Skin of body (tissue), 2 donors: ENCODE measurements around the gene TSPAN14. TPM values are rescaled to one million over a fixed set of nuclear protein-coding genes. Genes with fewer than 3 reads are reported as not detected.
"Not testable (repeated sequence)": the region's sequence is repeated elsewhere in the genome, so short reads cannot be mapped to it uniquely, and the experiment has no call there.

Experiments
- DNase-seq: peaks from one replicate; lab custom pipeline; 2025; lab: John Stamatoyannopoulos, UW
- total RNA-seq: library from RNA; depleted of rRNA; stranded (reverse); fragments of >200 nt; gene quantifications from one replicate; pipeline ENCODE4 v1.2.3, GENCODE V29; 2014

Gene TSPAN14
- total RNA-seq, result 24.1 TPM

DNA sequence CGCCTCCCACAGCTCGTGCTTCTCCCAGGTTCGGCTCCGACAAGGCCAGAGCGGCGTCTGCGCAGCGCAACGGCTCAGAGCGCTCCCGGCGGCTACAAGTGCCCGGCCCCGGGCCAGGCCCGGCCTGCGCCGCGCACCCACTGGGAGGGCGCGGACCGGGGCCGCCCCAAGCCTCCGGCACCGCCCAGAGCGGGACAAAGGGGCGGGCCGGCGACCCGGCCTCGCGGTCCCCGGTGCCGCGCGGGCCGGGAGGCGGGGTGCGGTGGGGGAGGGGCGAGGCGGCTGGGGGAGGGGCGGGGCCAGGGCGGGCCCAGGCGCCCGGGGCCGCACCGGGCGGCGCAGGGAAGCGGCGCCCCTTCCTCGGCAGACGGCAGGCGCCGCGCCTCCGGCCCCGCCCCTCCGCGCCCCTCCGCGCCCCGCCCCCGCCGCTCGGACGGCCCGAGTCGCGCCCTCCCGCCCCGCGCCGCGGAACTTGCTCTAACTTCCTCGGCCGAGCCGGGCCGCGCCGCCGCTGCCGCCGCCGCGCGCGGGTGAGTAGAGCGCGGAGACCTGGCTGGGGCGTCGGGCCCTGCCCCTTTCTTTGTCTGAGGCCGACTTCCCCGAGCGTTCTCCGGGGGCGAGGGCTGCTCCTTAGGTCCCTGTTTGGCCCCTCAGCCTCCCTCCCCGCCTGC lies at the start of gene TSPAN14:
TSS of gene TSPAN14 (plus strand) at position 469 of the 671 bp plus-strand sequence. CDS start 34,924 bp downstream, outside the sequence.
- DNase-seq, result peak; percentile 69

GRCh38 chr10:80405035-80405434 lies 49.1 kb upstream of the TSPAN14 start:
- no peak for DNase-seq

GRCh38 chr10:80405626-80406025 lies 48.5 kb upstream of the TSPAN14 start:
- DNase-seq, result peak; percentile 53

DNA sequence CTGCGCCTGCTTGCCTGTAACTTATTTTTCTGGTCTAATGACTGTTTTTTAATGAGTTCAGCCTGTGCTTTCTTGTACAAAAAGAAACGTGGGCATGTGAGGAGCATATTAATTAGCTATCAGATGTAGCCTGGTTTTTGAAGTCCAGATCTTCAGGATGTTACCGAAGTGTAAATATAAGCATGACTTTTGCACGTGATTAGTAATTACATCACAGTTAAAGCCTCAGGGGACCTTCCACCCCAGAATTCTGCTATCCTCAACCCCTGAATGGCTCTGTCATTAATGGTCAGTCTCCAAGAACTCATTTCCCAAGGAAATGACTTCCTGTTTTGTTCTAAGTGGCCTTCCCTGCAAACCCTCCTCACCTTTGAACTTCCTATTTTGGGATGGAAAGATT lies 47.9 kb upstream of the TSPAN14 start:
- DNase-seq, result peak; percentile 22

DNA sequence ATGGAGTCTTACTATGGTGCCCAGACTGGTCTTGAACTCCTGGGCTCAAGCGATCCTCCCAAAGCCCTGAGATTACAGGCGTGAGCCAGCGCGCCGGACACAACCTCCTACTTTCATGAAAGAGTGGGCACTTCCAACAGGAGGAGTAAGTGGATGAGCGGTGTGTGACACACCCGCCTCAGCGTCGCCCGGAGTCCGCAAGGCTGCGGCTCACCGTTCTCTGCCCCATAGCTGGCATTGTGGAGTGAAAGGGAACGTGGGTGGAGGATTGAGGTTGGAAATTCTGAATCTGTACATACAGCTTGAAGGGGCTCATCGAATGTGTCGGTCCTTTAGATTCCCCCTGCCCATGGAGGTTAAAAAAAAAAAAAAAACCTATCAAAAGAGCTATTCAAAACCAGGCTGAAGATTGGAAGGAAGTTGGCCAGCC lies 46.3 kb upstream of the TSPAN14 start:
- DNase-seq, result no peak

GRCh38 chr10:80408242-80409101 lies 45.6 kb upstream of the TSPAN14 start, which contains the start of gene PRXL2A:
TSS of gene PRXL2A (plus strand) at chr10:80408551. CDS start at chr10:80420468, 11,917 bp downstream.
- no peak for DNase-seq

- DNase-seq, result no peak
Observed at GRCh38 chr10:80409121-80409520, 45.0 kb upstream of the TSPAN14 start.

DNA sequence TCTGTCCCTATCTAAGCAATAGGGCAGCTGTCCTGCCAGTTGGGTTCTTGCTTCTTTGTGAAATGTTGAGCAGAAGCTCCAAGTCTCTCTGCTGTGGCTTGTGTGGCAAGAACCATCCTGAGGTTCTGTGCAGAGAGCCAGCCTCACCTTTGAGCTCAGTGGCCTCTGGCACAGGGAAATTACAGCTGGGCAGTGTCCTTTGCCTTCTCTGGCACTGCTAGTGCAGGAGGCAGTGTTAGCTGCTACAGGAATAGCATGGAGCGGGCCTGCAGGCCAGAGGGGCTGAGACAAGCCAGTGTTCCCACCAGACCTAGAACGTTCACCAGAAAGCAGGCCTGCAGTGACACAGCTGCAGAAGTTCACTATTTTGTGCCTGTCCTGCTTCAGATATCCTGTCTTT lies 44.0 kb upstream of the TSPAN14 start:
- DNase-seq, result no peak

DNA sequence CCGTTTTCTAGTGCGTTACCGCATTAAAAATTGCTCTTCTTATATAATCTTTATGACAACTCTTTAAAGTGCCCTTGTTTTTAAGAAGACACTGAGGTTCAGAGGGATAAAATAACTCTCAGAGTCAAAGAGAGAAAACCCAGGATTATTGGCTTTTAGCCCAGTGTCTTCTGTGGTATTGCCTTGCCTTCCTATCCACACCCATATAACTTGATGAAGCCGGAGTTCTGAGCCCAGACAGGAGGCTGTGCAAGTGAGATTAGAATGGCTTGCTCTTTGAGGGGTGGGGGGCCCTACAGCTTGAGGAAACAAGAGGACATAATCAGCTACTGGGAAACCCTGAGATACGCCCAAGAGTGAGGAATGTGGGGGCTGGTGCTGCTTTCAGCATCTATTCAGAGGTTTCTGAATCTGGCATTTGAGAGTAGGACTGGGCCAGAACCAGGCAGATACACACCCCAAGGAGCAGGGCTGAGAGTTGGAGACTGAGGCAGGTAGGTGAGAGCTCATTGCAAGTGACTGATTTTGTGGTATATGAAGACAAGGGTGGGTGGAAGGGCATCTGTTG lies 43.4 kb upstream of the TSPAN14 start:
- DNase-seq, result no peak

DNA sequence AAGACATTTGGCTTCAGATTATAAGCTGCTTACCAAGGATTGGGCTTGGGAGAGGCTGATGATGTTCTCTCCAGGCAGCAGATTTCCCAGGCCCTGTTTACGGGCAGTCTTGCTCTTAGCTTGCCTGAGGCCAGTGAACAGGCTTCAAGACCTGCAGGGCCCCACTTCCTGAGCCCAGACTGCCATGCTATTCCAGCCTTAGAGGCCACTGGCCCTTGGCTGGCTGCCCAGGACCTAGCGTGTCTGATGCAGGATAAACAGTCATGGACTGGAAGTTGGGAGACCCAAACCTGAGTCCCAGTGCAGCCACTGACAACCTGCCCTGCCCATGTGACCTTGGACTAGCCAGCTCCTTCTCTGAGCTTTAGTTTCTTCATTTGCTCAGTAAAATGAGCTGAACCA lies 42.8 kb upstream of the TSPAN14 start:
- no peak for DNase-seq

- DNase-seq, result no peak
Observed at GRCh38 chr10:80411681-80412220, 42.4 kb upstream of the TSPAN14 start.

- DNase-seq, result peak; percentile 11
Observed at GRCh38 chr10:80412486-80412885, 41.6 kb upstream of the TSPAN14 start.

DNA sequence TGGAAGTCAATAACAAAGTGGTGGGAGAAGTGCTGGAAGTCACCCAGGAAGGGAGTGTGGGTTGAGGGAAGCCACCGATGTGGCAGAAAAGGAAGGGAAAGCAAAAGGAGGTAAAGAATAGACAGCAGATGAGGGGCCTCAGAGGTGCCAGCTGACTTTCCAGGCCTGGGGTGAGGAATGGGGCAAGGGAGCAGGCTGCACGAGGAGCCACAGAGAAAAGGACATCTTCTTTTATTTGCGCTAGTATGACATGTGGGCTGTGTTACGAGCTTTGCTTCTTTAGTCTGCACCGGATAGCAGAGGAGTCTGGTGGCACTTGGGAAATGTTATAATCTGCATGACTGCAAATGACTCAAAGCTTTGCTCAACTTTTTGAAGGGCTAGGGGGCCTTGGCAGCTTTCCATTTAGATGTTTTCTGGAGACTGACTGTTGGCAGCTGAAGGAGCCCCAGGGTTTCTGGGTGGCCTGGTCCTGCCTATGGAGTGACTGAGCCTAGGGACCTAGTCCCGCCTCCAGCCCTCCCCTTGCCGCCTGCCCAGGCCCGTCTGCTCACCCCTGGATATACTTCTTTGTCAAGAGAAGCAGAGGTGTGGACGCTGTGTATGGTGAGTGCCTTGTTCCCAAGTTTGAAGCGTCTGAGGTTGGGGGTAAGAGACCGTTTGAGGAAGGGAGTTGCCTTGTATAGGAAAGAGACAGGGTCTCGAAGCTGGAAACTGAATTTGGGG lies 40.7 kb upstream of the TSPAN14 start:
- peak; percentile 77 for DNase-seq

DNA sequence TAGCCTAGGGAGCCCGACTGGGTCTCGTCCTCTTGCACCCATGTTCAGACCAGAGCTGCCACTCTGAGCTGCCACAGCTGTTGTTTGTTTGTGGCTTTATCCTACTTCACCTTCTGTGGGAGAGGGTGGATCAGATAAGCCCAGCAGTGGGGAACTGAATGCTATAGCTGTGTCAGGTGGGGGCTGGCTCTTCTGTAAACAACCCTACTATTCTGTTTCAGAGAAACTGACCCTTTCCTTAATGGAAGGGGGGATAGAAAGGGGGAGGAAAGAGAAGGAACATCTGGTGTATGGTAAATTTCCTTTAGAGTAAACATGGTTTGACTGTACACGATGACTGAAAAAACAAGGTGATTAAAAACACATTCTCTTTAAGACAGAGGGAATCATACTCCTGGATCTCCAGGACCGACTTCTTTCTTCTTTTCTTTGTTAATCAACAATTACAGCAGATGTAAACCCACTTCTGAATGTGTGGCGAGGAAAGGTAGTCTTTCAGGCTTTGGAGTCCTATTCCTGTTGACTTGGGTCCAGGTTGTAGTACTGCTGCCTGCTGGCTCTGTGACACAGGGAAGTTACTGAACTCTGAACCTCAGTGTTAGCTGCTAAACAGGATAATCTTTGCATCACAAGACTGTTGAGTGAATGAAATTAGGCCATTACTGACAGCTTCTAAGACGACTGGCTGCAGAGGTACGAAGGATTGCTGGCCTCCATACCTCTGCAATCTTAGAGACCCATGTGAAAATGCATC lies 39.8 kb upstream of the TSPAN14 start:
- DNase-seq, result no peak

GRCh38 chr10:80415734-80416478 lies 38.2 kb upstream of the TSPAN14 start:
- no peak for DNase-seq

- DNase-seq, result peak; percentile 87
Observed at GRCh38 chr10:80416479-80417098, 37.5 kb upstream of the TSPAN14 start.

GRCh38 chr10:80417256-80417655 lies 36.9 kb upstream of the TSPAN14 start:
- not testable (repeated sequence) for DNase-seq

GRCh38 chr10:80421050-80421706 lies 32.9 kb upstream of the TSPAN14 start:
- no peak for DNase-seq
